PC-3 (cell line): ENCODE measurements around the gene MKRN1.
"Not testable (repeated sequence)": the region's sequence is repeated elsewhere in the genome, so short reads cannot be mapped to it uniquely, and the experiment has no call there.

Source experiments
- EZH2 ChIP-seq: fragments of 300-600 bp; sonication (generic); IDR thresholded peaks from one replicate; pipeline ENCODE4 v1.6.1; 2017; ENCODE audit warnings: antibody characterized with exemption, mild to moderate bottlenecking, low read length; ENCODE audit not compliant: unreplicated experiment
- EZH2phosphoT487 ChIP-seq: fragments of 300-600 bp; sonication (generic); IDR thresholded peaks from 2 replicates; pipeline ENCODE4 v1.6.1; 2018; ENCODE audit warnings: mild to moderate bottlenecking, antibody characterized with exemption, low read length, borderline replicate concordance
- TF ChIP-seq, protein P1 (sequence below): fragments of 300-600 bp; sonication (generic); conservative IDR thresholded peaks from 2 replicates; pipeline ENCODE4 v1.5.1; 2017; ENCODE audit warnings: antibody characterized with exemption, low read depth, mild to moderate bottlenecking, low read length

DNA sequence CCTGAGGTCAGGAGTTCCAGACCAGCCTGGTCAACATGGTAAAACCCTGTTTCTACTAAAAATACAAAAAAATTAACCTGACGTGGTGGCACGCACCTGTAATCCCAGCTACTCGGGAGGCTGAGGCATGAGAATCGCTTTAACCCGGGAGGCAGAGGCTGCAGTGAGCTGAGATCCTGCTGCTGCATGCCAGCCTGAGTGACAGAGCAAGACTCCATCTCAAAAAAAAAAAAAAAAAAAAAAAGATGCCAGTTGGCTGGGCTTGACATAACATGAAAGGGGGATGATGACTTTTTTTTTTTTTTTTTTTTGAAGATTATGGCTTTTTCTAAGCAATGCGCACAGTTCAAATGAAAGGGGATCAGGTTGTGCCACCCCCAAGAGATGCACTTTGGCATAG is 28.3 kb upstream of the MKRN1 start:
- TF ChIP-seq, protein P1, sequence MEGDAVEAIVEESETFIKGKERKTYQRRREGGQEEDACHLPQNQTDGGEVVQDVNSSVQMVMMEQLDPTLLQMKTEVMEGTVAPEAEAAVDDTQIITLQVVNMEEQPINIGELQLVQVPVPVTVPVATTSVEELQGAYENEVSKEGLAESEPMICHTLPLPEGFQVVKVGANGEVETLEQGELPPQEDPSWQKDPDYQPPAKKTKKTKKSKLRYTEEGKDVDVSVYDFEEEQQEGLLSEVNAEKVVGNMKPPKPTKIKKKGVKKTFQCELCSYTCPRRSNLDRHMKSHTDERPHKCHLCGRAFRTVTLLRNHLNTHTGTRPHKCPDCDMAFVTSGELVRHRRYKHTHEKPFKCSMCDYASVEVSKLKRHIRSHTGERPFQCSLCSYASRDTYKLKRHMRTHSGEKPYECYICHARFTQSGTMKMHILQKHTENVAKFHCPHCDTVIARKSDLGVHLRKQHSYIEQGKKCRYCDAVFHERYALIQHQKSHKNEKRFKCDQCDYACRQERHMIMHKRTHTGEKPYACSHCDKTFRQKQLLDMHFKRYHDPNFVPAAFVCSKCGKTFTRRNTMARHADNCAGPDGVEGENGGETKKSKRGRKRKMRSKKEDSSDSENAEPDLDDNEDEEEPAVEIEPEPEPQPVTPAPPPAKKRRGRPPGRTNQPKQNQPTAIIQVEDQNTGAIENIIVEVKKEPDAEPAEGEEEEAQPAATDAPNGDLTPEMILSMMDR: not testable (repeated sequence)
- not testable (repeated sequence) for TF ChIP-seq EZH2phosphoT487, EZH2
